Fibroblast of the aortic adventitia (primary cell): ENCODE measurements around the gene BUD13. TPM values are rescaled to one million over a fixed set of nuclear protein-coding genes. Genes with fewer than 3 reads are reported as not detected.
A peak's percentile ranks its signal among the peaks of the same experiment; 100 is the strongest.

ENCODE experiments used
- DNase-seq: peaks from one replicate; pipeline ENCODE4 v3.0.0-alpha.2; 2010; ENCODE audit warnings: low read depth
- H3K4me3 ChIP-seq: 2 replicates; pipeline ENCODE4 v1.5.1; 2011; ENCODE audit warnings: low read depth, mild to moderate bottlenecking, control low read depth, low read length, moderate library complexity
- total RNA-seq: library from RNA; depleted of rRNA; stranded (reverse); fragments of >200 nt; gene quantifications from 2 replicates; pipeline ENCODE4 v1.2.3, GENCODE V29; 2012; ENCODE audit warnings: low replicate concordance
- TF ChIP-seq, protein P1 (sequence below): IDR thresholded peaks from 2 replicates; pipeline ENCODE4 v1.5.1; 2011; ENCODE audit warnings: mild to moderate bottlenecking, low read length, control low read depth, inconsistent platforms; ENCODE audit not compliant: insufficient read depth

BUD13 gene
- total RNA-seq, 1 donor: 14.6 TPM

DNA sequence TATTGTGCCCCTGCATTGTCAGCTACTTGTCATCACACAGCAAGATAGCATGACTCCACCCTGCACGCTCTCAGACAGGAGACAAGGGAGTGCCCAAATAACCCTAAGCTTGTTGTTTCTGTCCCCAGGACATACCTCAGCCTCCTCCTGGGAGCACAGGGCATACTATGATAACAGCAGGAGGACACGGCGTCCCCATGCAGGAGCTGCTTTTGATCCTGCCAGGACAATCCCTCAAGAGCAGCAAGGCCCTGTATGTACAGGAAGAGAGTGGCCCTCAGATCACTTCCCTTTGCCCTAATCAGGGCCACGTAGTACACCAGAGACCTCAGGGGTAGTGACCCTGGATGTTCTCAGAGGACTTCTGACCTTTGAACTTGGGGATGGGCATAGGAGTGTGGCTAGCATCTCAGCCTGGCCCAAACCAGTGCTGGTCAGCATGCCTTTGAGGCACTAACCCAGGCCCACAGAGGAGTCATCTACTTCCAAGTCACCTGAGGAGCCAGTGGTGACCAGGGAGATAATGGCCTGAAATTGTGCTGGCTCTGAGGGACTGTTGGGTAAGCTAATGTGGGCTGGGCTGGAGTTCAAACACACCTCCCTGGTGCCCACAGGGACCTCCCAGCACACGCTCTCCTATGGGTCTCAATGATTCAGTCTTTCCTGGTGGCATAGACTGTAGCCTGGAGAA, 41.1 kb upstream of the BUD13 start:
- TF ChIP-seq, protein P1, sequence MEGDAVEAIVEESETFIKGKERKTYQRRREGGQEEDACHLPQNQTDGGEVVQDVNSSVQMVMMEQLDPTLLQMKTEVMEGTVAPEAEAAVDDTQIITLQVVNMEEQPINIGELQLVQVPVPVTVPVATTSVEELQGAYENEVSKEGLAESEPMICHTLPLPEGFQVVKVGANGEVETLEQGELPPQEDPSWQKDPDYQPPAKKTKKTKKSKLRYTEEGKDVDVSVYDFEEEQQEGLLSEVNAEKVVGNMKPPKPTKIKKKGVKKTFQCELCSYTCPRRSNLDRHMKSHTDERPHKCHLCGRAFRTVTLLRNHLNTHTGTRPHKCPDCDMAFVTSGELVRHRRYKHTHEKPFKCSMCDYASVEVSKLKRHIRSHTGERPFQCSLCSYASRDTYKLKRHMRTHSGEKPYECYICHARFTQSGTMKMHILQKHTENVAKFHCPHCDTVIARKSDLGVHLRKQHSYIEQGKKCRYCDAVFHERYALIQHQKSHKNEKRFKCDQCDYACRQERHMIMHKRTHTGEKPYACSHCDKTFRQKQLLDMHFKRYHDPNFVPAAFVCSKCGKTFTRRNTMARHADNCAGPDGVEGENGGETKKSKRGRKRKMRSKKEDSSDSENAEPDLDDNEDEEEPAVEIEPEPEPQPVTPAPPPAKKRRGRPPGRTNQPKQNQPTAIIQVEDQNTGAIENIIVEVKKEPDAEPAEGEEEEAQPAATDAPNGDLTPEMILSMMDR: no peak
- H3K4me3 ChIP-seq: no peak overlapping the region
- no peak for DNase-seq

DNA sequence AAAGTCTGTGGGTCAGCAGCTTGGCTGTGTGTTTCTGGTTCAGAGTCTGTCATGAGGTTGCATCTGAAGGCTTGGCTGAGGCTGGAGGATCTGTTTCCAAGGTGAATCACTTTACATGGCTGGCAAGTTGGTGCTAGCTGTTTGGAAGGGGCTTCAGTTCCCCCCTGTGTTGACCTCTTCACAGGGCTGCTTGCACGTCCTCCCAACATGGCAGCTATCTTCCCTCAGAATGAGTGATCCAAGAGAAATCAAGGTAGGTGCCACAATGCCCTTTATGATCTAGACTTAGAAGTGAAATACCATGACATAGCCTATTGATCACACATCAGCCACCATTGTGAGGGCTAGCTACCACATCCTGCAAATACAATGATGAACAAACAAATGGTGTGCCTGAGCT, 40.4 kb upstream of the BUD13 start:
- TF ChIP-seq, protein P1: no peak
- no peak for DNase-seq
- no peak overlapping the region for H3K4me3 ChIP-seq

DNA sequence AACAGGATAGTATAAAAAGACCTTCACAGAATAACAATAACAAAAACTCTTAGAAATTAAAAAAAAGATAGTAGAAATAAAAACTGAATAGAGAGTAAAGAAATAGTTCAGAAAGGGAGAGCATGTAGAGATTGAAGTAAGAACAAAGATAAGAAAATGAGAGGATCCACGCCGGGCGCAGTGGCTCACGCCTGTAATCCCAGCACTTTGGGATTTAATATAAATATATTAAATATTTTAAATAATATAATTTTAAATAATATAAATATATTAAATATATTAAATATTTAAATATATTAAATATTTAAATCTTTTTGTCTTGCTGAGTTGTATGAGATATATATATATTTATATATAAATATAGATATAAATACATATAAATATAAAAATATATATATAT, 39.3 kb upstream of the BUD13 start:
- DNase-seq: no peak
- TF ChIP-seq, protein P1: no peak
- no peak overlapping the region for H3K4me3 ChIP-seq

DNA sequence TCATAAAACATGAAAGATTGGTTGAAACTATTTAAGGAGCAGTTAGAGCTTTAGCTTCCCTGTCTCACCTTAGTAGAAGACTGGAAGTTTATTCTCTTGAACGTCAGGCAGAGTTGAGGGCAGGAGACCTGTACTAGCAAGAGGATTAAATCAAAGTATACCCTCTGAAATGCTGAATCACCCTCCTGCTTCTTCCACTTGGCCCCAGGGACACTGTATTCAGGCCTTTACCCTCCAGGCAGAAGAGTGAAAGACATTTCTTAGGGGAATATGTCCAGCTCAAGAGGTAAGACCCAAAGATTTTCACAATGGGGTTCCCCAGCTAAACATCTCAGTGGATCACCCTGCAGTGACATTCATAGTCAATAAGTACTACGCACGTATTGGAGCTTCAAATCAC, 38.4 kb upstream of the BUD13 start:
- no peak overlapping the region for H3K4me3 ChIP-seq
- TF ChIP-seq, protein P1: no peak
- no peak for DNase-seq

DNA sequence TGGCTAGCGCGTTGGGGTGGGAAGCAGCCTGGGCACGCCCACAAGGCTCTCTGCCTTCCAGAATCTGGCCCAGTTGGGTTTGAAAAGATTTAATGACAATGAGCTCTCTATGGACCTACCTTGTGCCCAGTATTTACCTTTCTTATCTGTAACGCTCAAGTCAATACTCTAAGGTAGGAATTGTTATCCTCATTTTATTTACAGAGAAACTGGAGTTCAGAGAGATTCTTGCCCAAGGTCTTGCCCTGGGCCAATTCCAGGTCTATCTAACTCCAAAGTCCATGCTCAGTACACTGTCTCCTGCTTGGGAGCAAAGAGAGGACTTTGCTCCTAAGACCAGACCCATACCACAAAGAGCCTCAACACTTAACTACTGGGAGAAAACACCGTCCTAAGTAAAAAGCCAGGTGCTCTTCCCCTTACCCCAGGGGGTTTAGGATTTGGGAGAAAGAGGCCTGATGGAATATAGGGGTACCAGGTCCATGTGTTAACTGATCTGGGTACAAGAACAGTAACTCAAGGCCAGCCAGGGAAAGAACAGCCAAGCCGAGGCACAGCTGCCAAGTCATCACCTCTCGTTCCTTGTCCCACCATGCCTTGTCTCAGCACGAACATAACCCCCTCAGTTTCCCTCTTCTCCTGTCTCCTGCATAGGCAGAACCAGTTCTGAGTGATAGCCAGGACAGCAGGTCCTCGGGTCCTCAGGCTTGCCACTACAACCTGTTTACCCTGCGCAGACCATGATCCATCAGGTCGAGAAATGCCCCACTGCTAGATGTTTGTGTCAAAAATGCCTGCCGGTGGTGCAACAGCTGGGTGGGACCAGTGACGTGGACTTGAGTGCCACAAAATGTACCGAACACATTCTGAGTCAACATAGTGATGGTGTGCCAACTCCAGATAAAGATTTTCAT, 35.7 kb upstream of the BUD13 start:
- H3K4me3 ChIP-seq: no peak overlapping the region
- TF ChIP-seq, protein P1: no peak
- peak; percentile 73 for DNase-seq

DNA sequence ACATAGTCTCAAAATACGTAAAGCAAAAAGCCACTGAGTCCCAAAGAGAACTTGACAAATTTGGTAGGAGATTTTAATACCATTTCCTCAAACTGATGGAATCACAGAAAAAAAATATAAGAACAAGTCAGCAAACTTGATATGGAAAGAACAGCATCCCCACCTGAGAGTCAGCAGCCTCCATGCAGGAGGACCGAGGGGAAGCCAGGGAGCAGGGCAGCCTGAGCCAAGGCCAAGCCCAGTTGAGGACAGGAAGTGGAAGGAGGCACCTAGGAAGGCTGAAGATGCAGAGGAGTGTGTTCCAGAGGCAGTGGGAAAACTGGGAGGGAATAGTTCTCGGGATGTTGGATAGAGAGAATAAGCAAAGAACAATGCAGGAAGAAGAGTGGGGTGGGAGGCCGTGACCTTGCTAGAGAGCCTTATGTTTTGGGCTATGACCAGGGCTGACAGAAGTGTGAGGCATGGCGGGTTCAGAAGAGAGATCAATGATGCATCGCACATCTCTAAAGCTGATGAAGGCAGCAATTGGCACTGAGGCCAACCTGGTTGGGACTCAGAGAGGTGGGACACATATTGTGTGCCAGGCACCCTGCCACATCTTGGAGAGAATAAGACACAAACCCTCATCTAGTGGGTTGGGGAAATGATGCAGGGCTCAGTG, 34.9 kb upstream of the BUD13 start:
- H3K4me3 ChIP-seq: no peak overlapping the region
- no peak for DNase-seq
- TF ChIP-seq, protein P1: no peak
